IMR-90 (cell line): ENCODE measurements around the gene MAGI2. TPM values are rescaled to one million over a fixed set of nuclear protein-coding genes. Genes with fewer than 3 reads are reported as not detected.
A peak's percentile ranks its signal among the peaks of the same experiment; 100 is the strongest.

ENCODE experiments used
- ATAC-seq: fragments of 200-7000 bp; cut with Tn5 transposase; 2 replicates; pipeline ENCODE4 v1.9.1; 2020; ENCODE audit warnings: low read depth, mild to moderate bottlenecking, moderate library complexity
- BruUV-seq: library from RNA; stranded (reverse); fragments of 400-500 nt; replicated peaks from 2 replicates; lab custom pipeline; 2021; lab: Mats Ljungman, UMichigan
- CTCF ChIA-PET: fragments of 300-600 bp; formaldehyde crosslinking; extraction: SDS; loops from one replicate; lab custom pipeline; 2021; ENCODE audit warnings: antibody characterized with exemption; lab: Yijun Ruan, JAX
- POLR2A ChIA-PET: fragments of 300-600 bp; sonication (Branson Sonifier 250); formaldehyde crosslinking; loops from one replicate; lab custom pipeline; 2022; ENCODE audit warnings: antibody characterized with exemption; ENCODE audit not compliant: unreplicated experiment; lab: Charles Lee
- DNase-seq: peaks from one replicate; pipeline ENCODE4 v3.0.0; 2013
- H2AFZ ChIP-seq: replicated peaks from 2 replicates; pipeline ENCODE3; 2013; ENCODE audit warnings: low read length, mild to moderate bottlenecking; ENCODE audit not compliant: poor library complexity
- H2AK5ac ChIP-seq: 2 replicates; pipeline ENCODE4 v1.6.1; 2013; ENCODE audit warnings: low read depth, low read length, inconsistent platforms
- H2AK9ac ChIP-seq: replicated peaks from 2 replicates; pipeline ENCODE3; 2013; ENCODE audit warnings: mild to moderate bottlenecking, low read depth, low read length, moderate library complexity; ENCODE audit not compliant: poor library complexity
- H2BK120ac ChIP-seq: 2 replicates; pipeline ENCODE4 v1.6.1; 2013; ENCODE audit warnings: low read depth, low read length, inconsistent platforms
- H2BK15ac ChIP-seq: 3 replicates; pipeline ENCODE4 v1.6.1; 2013; ENCODE audit warnings: low read depth, low read length, inconsistent platforms
- H2BK20ac ChIP-seq: 2 replicates; pipeline ENCODE4 v1.6.1; 2013; ENCODE audit warnings: low read depth, mild to moderate bottlenecking, inconsistent platforms, low read length, moderate library complexity
- H2BK5ac ChIP-seq: 2 replicates; pipeline ENCODE4 v1.6.1; 2013; ENCODE audit warnings: mild to moderate bottlenecking, low read depth, low read length, inconsistent platforms; ENCODE audit not compliant: poor library complexity, severe bottlenecking
- H3K14ac ChIP-seq: replicated peaks from 2 replicates; pipeline ENCODE4 v1.6.1; 2013; ENCODE audit warnings: low read depth, low read length, inconsistent platforms
- H3K18ac ChIP-seq: 2 replicates; pipeline ENCODE4 v1.6.1; 2013; ENCODE audit warnings: low read depth, low read length, control low read depth
- H3K23ac ChIP-seq: 2 replicates; pipeline ENCODE4 v1.6.1; 2013; ENCODE audit warnings: low read depth, low read length, inconsistent platforms
- H3K27ac ChIP-seq: 2 replicates; pipeline ENCODE4 v1.5.1; 2013; ENCODE audit warnings: mild to moderate bottlenecking, control low read depth, low read length; ENCODE audit not compliant: insufficient read depth
- H3K27me3 ChIP-seq: 2 replicates; pipeline ENCODE4 v1.6.1; 2013; ENCODE audit warnings: low read length; ENCODE audit not compliant: control insufficient read depth, insufficient read depth
- H3K36me3 ChIP-seq: 2 replicates; pipeline ENCODE4 v1.6.1; 2013; ENCODE audit warnings: low read length, mixed read lengths; ENCODE audit not compliant: control insufficient read depth, insufficient read depth
- H3K4ac ChIP-seq: 2 replicates; pipeline ENCODE4 v1.6.1; 2013; ENCODE audit warnings: low read depth, low read length, inconsistent platforms
- H3K4me1 ChIP-seq: 2 replicates; pipeline ENCODE4 v1.6.1; 2013; ENCODE audit warnings: low read length, mixed read lengths; ENCODE audit not compliant: control insufficient read depth, insufficient read depth
- H3K4me2 ChIP-seq: 2 replicates; pipeline ENCODE4 v1.6.1; 2013; ENCODE audit warnings: low read depth, mild to moderate bottlenecking, control low read depth, low read length, moderate library complexity
- H3K4me3 ChIP-seq: 2 replicates; pipeline ENCODE4 v1.5.1; 2013; ENCODE audit warnings: low read depth, mild to moderate bottlenecking, control low read depth, low read length, moderate library complexity; ENCODE audit not compliant: insufficient read depth
- H3K56ac ChIP-seq: 2 replicates; pipeline ENCODE4 v1.6.1; 2013; ENCODE audit warnings: low read length, inconsistent platforms; ENCODE audit not compliant: insufficient read depth; ENCODE audit errors: extremely low read depth
- H3K79me1 ChIP-seq, 2 experiments: 2 replicates each; pipeline ENCODE4 v1.6.1; 2013; ENCODE audit warnings: low read length in 2 of 2, inconsistent platforms in 1 of 2, low read depth in 1 of 2
- H3K9ac ChIP-seq: 2 replicates; pipeline ENCODE4 v1.6.1; 2013; ENCODE audit warnings: low read depth, low read length, control low read depth
- H3K9me1 ChIP-seq: 2 replicates; pipeline ENCODE4 v1.6.1; 2013; ENCODE audit warnings: low read length, inconsistent platforms; ENCODE audit not compliant: insufficient read depth
- H3K9me3 ChIP-seq: 2 replicates; pipeline ENCODE4 v1.6.1; 2013; ENCODE audit warnings: low read length; ENCODE audit not compliant: control insufficient read depth, insufficient read depth
- H4K20me1 ChIP-seq: 2 replicates; pipeline ENCODE4 v1.6.1; 2013; ENCODE audit warnings: low read length, inconsistent platforms; ENCODE audit not compliant: insufficient read depth
- H4K5ac ChIP-seq: 2 replicates; pipeline ENCODE4 v1.6.1; 2013; ENCODE audit warnings: mild to moderate bottlenecking, low read depth, low read length, control low read depth
- H4K8ac ChIP-seq, 2 experiments: 2 replicates each; pipeline ENCODE4 v1.6.1; 2013; ENCODE audit warnings: low read depth in 2 of 2, low read length in 2 of 2, control low read depth in 1 of 2, inconsistent platforms in 1 of 2
- H4K91ac ChIP-seq: 2 replicates; pipeline ENCODE4 v1.6.1; 2013; ENCODE audit warnings: low read depth, low read length, inconsistent platforms; ENCODE audit not compliant: insufficient read depth
- CEBPB ChIP-seq: IDR thresholded peaks from 2 replicates; pipeline ENCODE4 v1.6.1; 2012; ENCODE audit warnings: low read depth, low read length, improper control_type of control experiment
- FOS ChIP-seq: fragments of 150-350 bp; IDR thresholded peaks from 2 replicates; pipeline ENCODE4 v1.6.1; 2016; ENCODE audit warnings: low read depth, low read length
- WGBS, 2 experiments: methylation state at CpG; one replicate each; pipeline versions ENCODE4 v1.1.5 to v1.1.7; 2013; ENCODE audit warnings: missing lambda C conversion rate in 2 of 2; ENCODE audit not compliant: insufficient read length in 1 of 2; ENCODE audit errors: extremely low coverage in 2 of 2; 5-methylcytosine and 5-hydroxymethylcytosine counted together
- dilution Hi-C: fragments of 300-500 bp; cut with HindIII; formaldehyde crosslinking; loops from one replicate; pipeline ENCODE4 v1.14.3; 2018; ENCODE audit warnings: low sequenced_read_pairs; ENCODE audit not compliant: unreplicated experiment
- in situ Hi-C: fragments of 300-500 bp; cut with MboI; formaldehyde crosslinking; loops from 3 replicates; pipeline ENCODE4 v1.14.3; 2019; ENCODE audit warnings: low sequenced_read_pairs, inconsistent platforms, mixed read lengths
- intact Hi-C: fragments of 100-400 bp; cut with micrococcal nuclease; formaldehyde crosslinking; loops from 2 replicates; pipeline ENCODE4 v1.10.0; 2022
- polyA plus RNA-seq, 3 experiments: library from polyadenylated mRNA; depleted of rRNA; stranded (reverse); fragments of >200 nt; gene quantifications; 2 replicates each; pipeline ENCODE4 v1.2.3, GENCODE V29; 2012; ENCODE audit warnings: low replicate concordance in 1 of 3
- total RNA-seq: library from RNA; depleted of rRNA; stranded (reverse); fragments of >200 nt; gene quantifications from 2 replicates; pipeline ENCODE4 v1.2.3, GENCODE V29; 2012

The MAGI2 gene
- total and polyA plus RNA-seq, 2 of the 4 experiments (the other 2 are of a cell fraction): 2.5 to 17.9 TPM

DNA sequence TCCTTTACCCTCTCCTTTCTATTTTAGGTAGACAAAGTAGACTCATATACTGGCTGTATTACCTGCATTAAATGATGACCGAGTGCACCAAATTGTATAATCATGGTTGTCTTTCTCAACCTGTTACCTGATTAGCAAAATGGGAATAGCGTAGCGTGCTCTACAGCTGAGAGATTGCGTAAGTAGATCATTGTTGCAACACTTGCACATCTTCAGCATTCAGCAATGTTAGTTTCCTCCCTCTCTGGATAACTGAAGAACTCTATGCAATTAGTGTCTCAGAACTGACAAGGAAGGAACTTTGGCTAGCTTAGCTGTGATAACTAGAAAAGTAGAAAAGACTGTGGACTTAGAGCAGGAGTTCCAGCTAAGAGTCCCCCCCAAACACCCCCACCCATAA, 867.5 kb downstream of the MAGI2 start:
- WGBS, 2 experiments: 80% methylated on average over 2 of the region's 4 CpGs; no CpG with 5 or more reads in 1 of the 2 experiments
- ATAC-seq (no peak), DNase-seq (no peak)
- H2BK120ac ChIP-seq: no peak overlapping the region
- no peak overlapping the region for H3K56ac ChIP-seq
- H3K23ac ChIP-seq: no peak overlapping the region
- no peak overlapping the region for H2BK15ac ChIP-seq
- dilution Hi-C loops: no loop called here
- no peak overlapping the region for H4K8ac ChIP-seq
- CTCF ChIA-PET: interaction anchor here (1.1 kb wide), 1 partner anchor 10 kb away, joined by 3 read pairs; no protein-coding TSS in a partner anchor
- H2BK20ac ChIP-seq: no peak overlapping the region
- no peak overlapping the region for H2AK5ac ChIP-seq
- TF ChIP-seq CEBPB (peak; percentile 84), FOS (no peak)
- no peak overlapping the region for H3K4me3 ChIP-seq
- H4K91ac ChIP-seq: no peak overlapping the region
- no peak overlapping the region for H3K14ac ChIP-seq
- no peaks in the 10 kb centered on the region for H3K9me3 ChIP-seq
- H3K4me2 ChIP-seq: no peak overlapping the region
- no peak overlapping the region for H3K4ac ChIP-seq
- H3K36me3 ChIP-seq: no peaks in the 10 kb centered on the region
- H3K18ac ChIP-seq: no peak overlapping the region
- intact Hi-C loops: loop anchor here (5.0 kb wide), 1 partner anchor 336 kb away; no protein-coding TSS in a partner anchor
- no peak overlapping the region for H3K27ac ChIP-seq
- no peak overlapping the region for H2AFZ ChIP-seq
- H3K9ac ChIP-seq: no peak overlapping the region
- no peaks in the 10 kb centered on the region for H3K9me1 ChIP-seq
- POLR2A ChIA-PET: no interaction called here
- no peaks in the 10 kb centered on the region for H3K27me3 ChIP-seq
- no peaks in the 10 kb centered on the region for H3K4me1 ChIP-seq
- no peaks in the 10 kb centered on the region for H4K20me1 ChIP-seq
- in situ Hi-C loops: no loop called here
- no TSS peak for BruUV-seq
- H2BK5ac ChIP-seq: no peak overlapping the region
- H2AK9ac ChIP-seq: no peak overlapping the region
- H3K79me1 ChIP-seq: no peaks in the 10 kb centered on the region
- H4K5ac ChIP-seq: no peak overlapping the region
